GM12878 (cell line): ENCODE measurements around the gene C1S. TPM values are rescaled to one million over a fixed set of nuclear protein-coding genes. Genes with fewer than 3 reads are reported as not detected.

ENCODE experiments used
- NBN ChIP-seq: fragments of 450-650 bp; IDR thresholded peaks from 2 replicates; pipeline ENCODE4 v1.6.1; 2016
- NR2C2 ChIP-seq: IDR thresholded peaks from 2 replicates; pipeline ENCODE4 v1.6.1; 2011; ENCODE audit warnings: borderline replicate concordance, low read depth; ENCODE audit not compliant: control insufficient read depth, insufficient read length
- RBBP5 ChIP-seq: fragments of 200-600 bp; sonication (generic); conservative IDR thresholded peaks from 2 replicates; pipeline ENCODE4 v1.6.1; 2016
- polyA plus RNA-seq, 11 experiments: library from polyadenylated mRNA; depleted of rRNA in 4 of 11; unstranded in 6 of 11; stranded (reverse) in 5 of 11; fragments of >200 nt; fragmentation: Nextera tagmentation in 4 of 11; fragmentation: Illumina TruSeq in 1 of 11; extraction: Ambion mirVana in 4 of 11; extraction: Trizol in 1 of 11; gene quantifications; 1 replicate in 1 of 11; 2 replicates in 10 of 11; pipeline versions ENCODE4 v1.2.1 to v1.2.3, GENCODE V29; 2011 to 2016; ENCODE audit warnings: inconsistent platforms in 2 of 11, missing spikeins in 2 of 11, low read depth in 1 of 11
- total RNA-seq, 4 experiments: library from RNA; depleted of rRNA in 3 of 4; stranded (reverse); fragments of >200 nt in 3 of 4; fragmentation: Illumina TruSeq in 1 of 4; extraction: Trizol in 1 of 4; gene quantifications; 2 replicates each; pipeline versions ENCODE4 v1.2.1 to v1.2.3, GENCODE V29; 2013 to 2021
- TF ChIP-seq, protein P1 (sequence below): fragments of 450-650 bp; IDR thresholded peaks from 2 replicates; pipeline ENCODE4 v1.6.1; 2017; ENCODE audit warnings: mild to moderate bottlenecking, moderate library complexity
- TF ChIP-seq, protein P2 (sequence below): fragments of 450-650 bp; formaldehyde crosslinking; IDR thresholded peaks from 2 replicates; pipeline ENCODE4 v1.5.0; 2022; ENCODE audit warnings: mild to moderate bottlenecking, missing genetic modification characterization

Gene C1S
- total and polyA plus RNA-seq, 10 of the 15 experiments (the other 5 are each of a cell fraction or from before 2014, with no cell fraction given): 0.10 to 1.4 (median 0.42) TPM

GRCh38 chr12:7015555-7016370, 44.8 kb upstream of the C1S start (continued):
- TF ChIP-seq NR2C2 (no peak), NBN (no peak), RBBP5 (no peak)
- TF ChIP-seq, protein P1, sequence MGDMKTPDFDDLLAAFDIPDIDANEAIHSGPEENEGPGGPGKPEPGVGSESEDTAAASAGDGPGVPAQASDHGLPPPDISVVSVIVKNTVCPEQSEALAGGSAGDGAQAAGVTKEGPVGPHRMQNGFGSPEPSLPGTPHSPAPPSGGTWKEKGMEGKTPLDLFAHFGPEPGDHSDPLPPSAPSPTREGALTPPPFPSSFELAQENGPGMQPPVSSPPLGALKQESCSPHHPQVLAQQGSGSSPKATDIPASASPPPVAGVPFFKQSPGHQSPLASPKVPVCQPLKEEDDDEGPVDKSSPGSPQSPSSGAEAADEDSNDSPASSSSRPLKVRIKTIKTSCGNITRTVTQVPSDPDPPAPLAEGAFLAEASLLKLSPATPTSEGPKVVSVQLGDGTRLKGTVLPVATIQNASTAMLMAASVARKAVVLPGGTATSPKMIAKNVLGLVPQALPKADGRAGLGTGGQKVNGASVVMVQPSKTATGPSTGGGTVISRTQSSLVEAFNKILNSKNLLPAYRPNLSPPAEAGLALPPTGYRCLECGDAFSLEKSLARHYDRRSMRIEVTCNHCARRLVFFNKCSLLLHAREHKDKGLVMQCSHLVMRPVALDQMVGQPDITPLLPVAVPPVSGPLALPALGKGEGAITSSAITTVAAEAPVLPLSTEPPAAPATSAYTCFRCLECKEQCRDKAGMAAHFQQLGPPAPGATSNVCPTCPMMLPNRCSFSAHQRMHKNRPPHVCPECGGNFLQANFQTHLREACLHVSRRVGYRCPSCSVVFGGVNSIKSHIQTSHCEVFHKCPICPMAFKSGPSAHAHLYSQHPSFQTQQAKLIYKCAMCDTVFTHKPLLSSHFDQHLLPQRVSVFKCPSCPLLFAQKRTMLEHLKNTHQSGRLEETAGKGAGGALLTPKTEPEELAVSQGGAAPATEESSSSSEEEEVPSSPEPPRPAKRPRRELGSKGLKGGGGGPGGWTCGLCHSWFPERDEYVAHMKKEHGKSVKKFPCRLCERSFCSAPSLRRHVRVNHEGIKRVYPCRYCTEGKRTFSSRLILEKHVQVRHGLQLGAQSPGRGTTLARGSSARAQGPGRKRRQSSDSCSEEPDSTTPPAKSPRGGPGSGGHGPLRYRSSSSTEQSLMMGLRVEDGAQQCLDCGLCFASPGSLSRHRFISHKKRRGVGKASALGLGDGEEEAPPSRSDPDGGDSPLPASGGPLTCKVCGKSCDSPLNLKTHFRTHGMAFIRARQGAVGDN: no peak
- TF ChIP-seq, protein P2, sequence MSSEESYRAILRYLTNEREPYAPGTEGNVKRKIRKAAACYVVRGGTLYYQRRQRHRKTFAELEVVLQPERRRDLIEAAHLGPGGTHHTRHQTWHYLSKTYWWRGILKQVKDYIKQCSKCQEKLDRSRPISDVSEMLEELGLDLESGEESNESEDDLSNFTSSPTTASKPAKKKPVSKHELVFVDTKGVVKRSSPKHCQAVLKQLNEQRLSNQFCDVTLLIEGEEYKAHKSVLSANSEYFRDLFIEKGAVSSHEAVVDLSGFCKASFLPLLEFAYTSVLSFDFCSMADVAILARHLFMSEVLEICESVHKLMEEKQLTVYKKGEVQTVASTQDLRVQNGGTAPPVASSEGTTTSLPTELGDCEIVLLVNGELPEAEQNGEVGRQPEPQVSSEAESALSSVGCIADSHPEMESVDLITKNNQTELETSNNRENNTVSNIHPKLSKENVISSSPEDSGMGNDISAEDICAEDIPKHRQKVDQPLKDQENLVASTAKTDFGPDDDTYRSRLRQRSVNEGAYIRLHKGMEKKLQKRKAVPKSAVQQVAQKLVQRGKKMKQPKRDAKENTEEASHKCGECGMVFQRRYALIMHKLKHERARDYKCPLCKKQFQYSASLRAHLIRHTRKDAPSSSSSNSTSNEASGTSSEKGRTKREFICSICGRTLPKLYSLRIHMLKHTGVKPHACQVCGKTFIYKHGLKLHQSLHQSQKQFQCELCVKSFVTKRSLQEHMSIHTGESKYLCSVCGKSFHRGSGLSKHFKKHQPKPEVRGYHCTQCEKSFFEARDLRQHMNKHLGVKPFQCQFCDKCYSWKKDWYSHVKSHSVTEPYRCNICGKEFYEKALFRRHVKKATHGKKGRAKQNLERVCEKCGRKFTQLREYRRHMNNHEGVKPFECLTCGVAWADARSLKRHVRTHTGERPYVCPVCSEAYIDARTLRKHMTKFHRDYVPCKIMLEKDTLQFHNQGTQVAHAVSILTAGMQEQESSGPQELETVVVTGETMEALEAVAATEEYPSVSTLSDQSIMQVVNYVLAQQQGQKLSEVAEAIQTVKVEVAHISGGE (CRISPR knock-in tag): no peak
